GM12872 (cell line): ENCODE measurements around the gene TGM2.

Source experiments
- TF ChIP-seq, protein P1 (sequence below): IDR thresholded peaks from 3 replicates; pipeline ENCODE4 v1.5.1; 2011; ENCODE audit warnings: low read depth, mild to moderate bottlenecking, low read length, moderate library complexity; ENCODE audit not compliant: insufficient read depth

Gene TGM2

GRCh38 chr20:38083338-38084048 lies 81.6 kb downstream of the TGM2 start:
- TF ChIP-seq, protein P1, sequence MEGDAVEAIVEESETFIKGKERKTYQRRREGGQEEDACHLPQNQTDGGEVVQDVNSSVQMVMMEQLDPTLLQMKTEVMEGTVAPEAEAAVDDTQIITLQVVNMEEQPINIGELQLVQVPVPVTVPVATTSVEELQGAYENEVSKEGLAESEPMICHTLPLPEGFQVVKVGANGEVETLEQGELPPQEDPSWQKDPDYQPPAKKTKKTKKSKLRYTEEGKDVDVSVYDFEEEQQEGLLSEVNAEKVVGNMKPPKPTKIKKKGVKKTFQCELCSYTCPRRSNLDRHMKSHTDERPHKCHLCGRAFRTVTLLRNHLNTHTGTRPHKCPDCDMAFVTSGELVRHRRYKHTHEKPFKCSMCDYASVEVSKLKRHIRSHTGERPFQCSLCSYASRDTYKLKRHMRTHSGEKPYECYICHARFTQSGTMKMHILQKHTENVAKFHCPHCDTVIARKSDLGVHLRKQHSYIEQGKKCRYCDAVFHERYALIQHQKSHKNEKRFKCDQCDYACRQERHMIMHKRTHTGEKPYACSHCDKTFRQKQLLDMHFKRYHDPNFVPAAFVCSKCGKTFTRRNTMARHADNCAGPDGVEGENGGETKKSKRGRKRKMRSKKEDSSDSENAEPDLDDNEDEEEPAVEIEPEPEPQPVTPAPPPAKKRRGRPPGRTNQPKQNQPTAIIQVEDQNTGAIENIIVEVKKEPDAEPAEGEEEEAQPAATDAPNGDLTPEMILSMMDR, result no peak

- TF ChIP-seq, protein P1, result no peak
Observed at GRCh38 chr20:38082894-38083293, 82.2 kb downstream of the TGM2 start.

DNA sequence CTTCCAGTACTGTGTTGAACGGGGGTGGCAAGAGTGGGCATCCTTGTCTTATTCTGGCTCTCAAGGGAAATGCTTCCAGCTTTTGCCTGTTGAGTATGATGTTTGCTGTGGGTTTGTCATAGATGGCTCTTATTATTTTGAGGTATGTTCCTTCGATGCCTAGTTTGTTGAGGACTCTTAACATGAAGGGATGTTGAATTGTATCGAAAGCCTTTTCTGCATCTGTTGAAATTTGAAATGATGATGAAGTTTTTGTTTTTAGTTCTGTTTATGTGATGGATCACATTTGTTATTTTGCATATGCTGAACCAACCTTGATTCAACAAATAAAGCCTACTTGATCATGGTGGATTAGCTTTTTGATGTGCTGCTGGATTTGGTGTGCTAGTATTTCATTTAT lies 83.5 kb downstream of the TGM2 start:
- TF ChIP-seq, protein P1, result no peak

- TF ChIP-seq, protein P1, result no peak
Observed at GRCh38 chr20:38079353-38079752, 85.7 kb downstream of the TGM2 start.

GRCh38 chr20:38078084-38078483 lies 87.0 kb downstream of the TGM2 start:
- TF ChIP-seq, protein P1, result no peak
